Hepatocyte (in vitro differentiated cells): ENCODE measurements around the gene VARS1. TPM values are rescaled to one million over a fixed set of nuclear protein-coding genes. Genes with fewer than 3 reads are reported as not detected.

Source experiments
- DNase-seq: peaks from one replicate; pipeline ENCODE4 v3.0.0-alpha.2; 2016; ENCODE audit warnings: low spot score
- H2AFZ ChIP-seq: fragments of 200-600 bp; sonication (generic); 2 replicates; pipeline ENCODE4 v1.6.0; 2016; ENCODE audit warnings: antibody characterized with exemption, mild to moderate bottlenecking
- H3K27ac ChIP-seq: fragments of 200-600 bp; sonication (generic); 2 replicates; pipeline ENCODE4 v1.5.1; 2016; ENCODE audit warnings: mild to moderate bottlenecking
- H3K27me3 ChIP-seq: fragments of 200-600 bp; sonication (generic); 2 replicates; pipeline ENCODE4 v1.6.1; 2016
- H3K36me3 ChIP-seq: fragments of 200-600 bp; sonication (generic); replicated peaks from 2 replicates; pipeline ENCODE4 v1.5.1; 2016; ENCODE audit warnings: low read depth; ENCODE audit not compliant: insufficient read depth
- H3K4me1 ChIP-seq: fragments of 200-600 bp; sonication (generic); 2 replicates; pipeline ENCODE4 v1.5.1; 2016; ENCODE audit warnings: mild to moderate bottlenecking, moderate library complexity; ENCODE audit not compliant: insufficient read depth
- H3K4me2 ChIP-seq: fragments of 200-600 bp; sonication (generic); 2 replicates; pipeline ENCODE4 v1.6.0; 2016
- H3K4me3 ChIP-seq: fragments of 200-600 bp; sonication (generic); 2 replicates; pipeline ENCODE4 v1.5.1; 2016; ENCODE audit warnings: mild to moderate bottlenecking
- H3K79me2 ChIP-seq: fragments of 200-600 bp; sonication (generic); 2 replicates; pipeline ENCODE4 v1.6.0; 2017; ENCODE audit warnings: mild to moderate bottlenecking
- H3K9me2 ChIP-seq: fragments of 200-600 bp; sonication (generic); replicated peaks from 2 replicates; pipeline ENCODE4 v1.6.0; 2017; ENCODE audit warnings: mild to moderate bottlenecking; ENCODE audit not compliant: insufficient read depth
- H3K9me3 ChIP-seq: fragments of 200-600 bp; sonication (generic); 2 replicates; pipeline ENCODE4 v1.5.1; 2016; ENCODE audit warnings: low read depth, mild to moderate bottlenecking
- H4K20me1 ChIP-seq: fragments of 200-600 bp; sonication (generic); 2 replicates; pipeline ENCODE4 v1.6.0; 2016; ENCODE audit warnings: mild to moderate bottlenecking; ENCODE audit not compliant: insufficient read depth, poor library complexity, severe bottlenecking
- EZH2 ChIP-seq: fragments of 200-600 bp; sonication (generic); IDR thresholded peaks from 2 replicates; pipeline ENCODE4 v1.6.1; 2016; ENCODE audit warnings: antibody characterized with exemption, mild to moderate bottlenecking, borderline replicate concordance
- EZH2phosphoT487 ChIP-seq: fragments of 200-600 bp; sonication (generic); IDR thresholded peaks from one replicate; pipeline ENCODE4 v1.6.1; 2018; ENCODE audit warnings: antibody characterized with exemption, mild to moderate bottlenecking, low read depth, moderate library complexity; ENCODE audit not compliant: unreplicated experiment, severe bottlenecking
- WGBS: methylation state at CpG from one replicate; pipeline ENCODE4 v1.1.6; 2016; ENCODE audit warnings: low lambda C conversion rate; ENCODE audit errors: missing lambda C conversion rate; 5-methylcytosine and 5-hydroxymethylcytosine counted together
- polyA plus RNA-seq: library from polyadenylated mRNA; unstranded; fragments of >200 nt; fragmentation: Nextera tagmentation; extraction: Ambion mirVana; gene quantifications from 2 replicates; pipeline ENCODE4 v1.2.1, GENCODE V29; 2016
- total RNA-seq: library from RNA; depleted of rRNA; stranded (reverse); fragments of >200 nt; gene quantifications from 2 replicates; pipeline ENCODE4 v1.2.3, GENCODE V29; 2014
- TF ChIP-seq, protein P1 (sequence below): fragments of 200-600 bp; sonication (generic); IDR thresholded peaks from 2 replicates; pipeline ENCODE4 v1.5.1; 2016; ENCODE audit warnings: antibody characterized with exemption, mild to moderate bottlenecking; ENCODE audit not compliant: poor library complexity

The VARS1 gene
- total and polyA plus RNA-seq, 2 experiments from 2014 or later = 36.6 to 51.0 TPM

DNA sequence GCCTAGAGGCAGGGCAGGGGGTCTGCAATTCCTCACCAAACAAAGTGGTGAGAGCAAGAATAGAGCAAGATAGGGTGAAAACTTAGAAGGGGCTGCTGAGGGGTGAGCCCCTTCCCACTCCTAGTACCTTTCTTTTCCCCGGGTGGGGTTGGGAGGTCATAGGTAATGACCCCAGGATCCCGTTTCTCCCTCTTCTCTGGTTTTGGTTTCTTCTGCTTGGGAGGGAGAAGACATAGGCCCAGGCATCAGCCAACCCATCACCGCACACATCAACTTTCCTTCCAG is 3.5 kb downstream of the VARS1 start:
- no peak for DNase-seq
- Histone ChIP-seq H3K27me3 (no peaks in the 10 kb centered on the region), H3K4me3 (no peak overlapping the region), H3K9me3 (no peaks in the 10 kb centered on the region), H3K4me1 (peaks cover 11% of the 10 kb centered on the region), H3K79me2 (peaks cover 36% of the 10 kb centered on the region), H4K20me1 (no peaks in the 10 kb centered on the region), H3K36me3 (no peaks in the 10 kb centered on the region), H3K9me2 (no peaks in the 10 kb centered on the region), H2AFZ (no peak overlapping the region), H3K27ac (no peak overlapping the region), H3K4me2 (no peak overlapping the region)
- TF ChIP-seq EZH2 (no peak), EZH2phosphoT487 (no peak)
- TF ChIP-seq, protein P1, sequence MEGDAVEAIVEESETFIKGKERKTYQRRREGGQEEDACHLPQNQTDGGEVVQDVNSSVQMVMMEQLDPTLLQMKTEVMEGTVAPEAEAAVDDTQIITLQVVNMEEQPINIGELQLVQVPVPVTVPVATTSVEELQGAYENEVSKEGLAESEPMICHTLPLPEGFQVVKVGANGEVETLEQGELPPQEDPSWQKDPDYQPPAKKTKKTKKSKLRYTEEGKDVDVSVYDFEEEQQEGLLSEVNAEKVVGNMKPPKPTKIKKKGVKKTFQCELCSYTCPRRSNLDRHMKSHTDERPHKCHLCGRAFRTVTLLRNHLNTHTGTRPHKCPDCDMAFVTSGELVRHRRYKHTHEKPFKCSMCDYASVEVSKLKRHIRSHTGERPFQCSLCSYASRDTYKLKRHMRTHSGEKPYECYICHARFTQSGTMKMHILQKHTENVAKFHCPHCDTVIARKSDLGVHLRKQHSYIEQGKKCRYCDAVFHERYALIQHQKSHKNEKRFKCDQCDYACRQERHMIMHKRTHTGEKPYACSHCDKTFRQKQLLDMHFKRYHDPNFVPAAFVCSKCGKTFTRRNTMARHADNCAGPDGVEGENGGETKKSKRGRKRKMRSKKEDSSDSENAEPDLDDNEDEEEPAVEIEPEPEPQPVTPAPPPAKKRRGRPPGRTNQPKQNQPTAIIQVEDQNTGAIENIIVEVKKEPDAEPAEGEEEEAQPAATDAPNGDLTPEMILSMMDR = no peak
- 100% methylated on average over 3 of the region's 3 CpGs for WGBS

DNA sequence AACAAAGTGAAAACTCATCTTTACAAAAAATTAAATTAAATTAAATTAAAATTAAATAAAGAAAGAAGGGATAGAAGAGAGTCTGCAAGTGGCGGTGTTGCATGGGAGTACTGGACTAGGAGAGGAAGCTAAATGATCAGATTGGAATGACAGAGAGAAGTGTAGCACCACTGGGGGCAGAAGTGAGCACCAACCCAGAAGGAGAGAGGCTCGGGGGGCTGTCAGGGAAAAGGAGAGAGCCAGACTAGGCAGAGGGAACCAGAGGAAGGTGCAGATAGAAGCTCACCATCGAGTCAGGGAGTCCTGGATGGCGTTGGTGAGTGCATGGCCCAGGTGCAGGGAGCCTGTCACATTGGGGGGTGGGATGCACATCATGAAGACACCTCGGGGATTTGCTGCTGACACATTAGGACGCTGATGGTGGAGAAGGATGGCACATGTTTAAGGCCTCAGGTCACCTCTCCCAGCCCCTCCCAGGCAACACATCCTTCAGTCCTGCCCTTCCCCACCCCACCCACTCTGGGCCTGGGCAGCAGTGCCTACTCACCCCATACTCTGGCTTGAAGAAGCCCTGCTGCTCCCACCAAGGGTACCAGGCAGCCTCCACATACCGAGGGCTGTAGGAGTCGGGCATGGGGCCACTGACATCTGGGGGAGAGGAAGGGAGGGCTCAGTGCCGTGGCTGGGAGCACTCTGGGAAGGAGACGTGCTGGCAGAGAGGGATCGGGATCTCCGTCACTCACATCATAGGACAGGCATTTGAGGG is 4.0 kb downstream of the VARS1 start:
- no peaks in the 10 kb centered on the region for H4K20me1 ChIP-seq
- H3K9me3 ChIP-seq = no peaks in the 10 kb centered on the region
- no peaks in the 10 kb centered on the region for H3K27me3 ChIP-seq
- TF ChIP-seq EZH2phosphoT487 = no peak
- TF ChIP-seq, protein P1 = peak; percentile 56
- H3K9me2 ChIP-seq = no peaks in the 10 kb centered on the region
- no peak overlapping the region for H3K4me2 ChIP-seq
- H3K27ac ChIP-seq = no peak overlapping the region
- no peaks in the 10 kb centered on the region for H3K36me3 ChIP-seq
- H3K79me2 ChIP-seq = peaks cover 36% of the 10 kb centered on the region
- WGBS = 74% methylated on average over 12 of the region's 12 CpGs
- no peak overlapping the region for H2AFZ ChIP-seq
- peaks cover 11% of the 10 kb centered on the region for H3K4me1 ChIP-seq
- no peak overlapping the region for H3K4me3 ChIP-seq
- peak; percentile 77 for DNase-seq

DNA sequence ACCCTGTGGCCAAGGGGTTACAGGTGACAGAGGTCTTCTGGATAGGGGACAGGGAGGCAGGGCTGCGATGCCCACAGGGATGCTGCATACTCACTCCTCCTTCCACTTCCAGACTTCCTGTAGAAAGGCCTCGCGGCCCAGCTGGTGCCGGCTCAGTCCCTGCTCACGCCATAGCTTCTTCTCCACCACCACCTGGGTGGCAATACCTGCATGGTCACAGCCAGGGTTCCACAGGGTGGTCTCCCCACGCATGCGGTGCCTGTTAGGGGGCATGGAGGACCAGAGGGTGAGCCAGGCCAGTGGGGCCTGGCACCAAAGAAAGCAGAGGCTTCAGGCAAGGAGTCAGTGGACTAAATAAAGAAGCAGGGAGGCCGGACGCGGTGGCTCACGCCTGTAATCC is 10.1 kb downstream of the VARS1 start:
- H3K4me3 ChIP-seq = no peak overlapping the region
- H3K4me2 ChIP-seq = no peak overlapping the region
- H3K79me2 ChIP-seq = peaks cover 3% of the 10 kb centered on the region
- H3K36me3 ChIP-seq = no peaks in the 10 kb centered on the region
- DNase-seq = no peak
- TF ChIP-seq EZH2 = no peak
- no peak for TF ChIP-seq EZH2phosphoT487
- TF ChIP-seq, protein P1 = no peak
- over 99% methylated on average over 11 of the region's 11 CpGs for WGBS
- H2AFZ ChIP-seq = no peak overlapping the region
- H3K4me1 ChIP-seq = no peaks in the 10 kb centered on the region
- no peaks in the 10 kb centered on the region for H4K20me1 ChIP-seq
- H3K27ac ChIP-seq = no peak overlapping the region
- no peaks in the 10 kb centered on the region for H3K9me3 ChIP-seq
- no peaks in the 10 kb centered on the region for H3K9me2 ChIP-seq
- H3K27me3 ChIP-seq = no peaks in the 10 kb centered on the region
